Keratinocyte (primary cell): Measurements from ENCODE around the gene PPP2R5C. TPM values are rescaled to one million over a fixed set of nuclear protein-coding genes. Genes with fewer than 3 reads are reported as not detected.

Experiments used
- DNase-seq: peaks from one replicate; pipeline ENCODE4 v3.0.0-alpha.2; 2011; ENCODE audit warnings: low read depth, missing footprints, low spot score
- FAIRE-seq: peaks from 2 replicates; lab custom pipeline; 2011; peaks lifted over from hg19 to GRCh38; lab: Jason Lieb, UNC
- H2AFZ ChIP-seq: 2 replicates; pipeline ENCODE4 v1.6.0; 2012; ENCODE audit warnings: low read length, control low read depth, inconsistent platforms; ENCODE audit not compliant: control insufficient read depth
- H3K27ac ChIP-seq: 2 replicates; pipeline ENCODE4 v1.5.1; 2011; ENCODE audit warnings: low read length; ENCODE audit not compliant: control insufficient read depth, insufficient read depth
- H3K27me3 ChIP-seq: 3 replicates; pipeline ENCODE4 v1.6.0; 2011; ENCODE audit warnings: low read length; ENCODE audit not compliant: control insufficient read depth, insufficient read depth; ENCODE audit errors: extremely low read depth
- H3K36me3 ChIP-seq, 2 experiments: 2 replicates in 1 of 2; 3 replicates in 1 of 2; pipeline ENCODE4 v1.5.1; 2011; ENCODE audit warnings: low read length in 2 of 2, mild to moderate bottlenecking in 1 of 2; ENCODE audit not compliant: control insufficient read depth in 2 of 2, insufficient read depth in 2 of 2; ENCODE audit errors: extremely low read depth in 1 of 2
- H3K4me1 ChIP-seq: 3 replicates; pipeline ENCODE4 v1.5.1; 2011; ENCODE audit warnings: low read length; ENCODE audit not compliant: control insufficient read depth, insufficient read depth; ENCODE audit errors: extremely low read depth
- H3K4me2 ChIP-seq: 3 replicates; pipeline ENCODE4 v1.6.0; 2011; ENCODE audit warnings: low read depth, low read length; ENCODE audit not compliant: control insufficient read depth, insufficient read depth; ENCODE audit errors: extremely low read depth
- H3K4me3 ChIP-seq, 3 experiments: fragments of 200-600 bp in 1 of 3; sonication (generic) in 1 of 3; 2 replicates in 2 of 3; 3 replicates in 1 of 3; pipeline ENCODE4 v1.5.1; 2011 to 2016; ENCODE audit warnings: low read length in 3 of 3, mild to moderate bottlenecking in 3 of 3, control low read depth in 2 of 3, inconsistent platforms in 1 of 3, low read depth in 1 of 3, mixed read lengths in 1 of 3, mixed run types in 1 of 3, moderate library complexity in 1 of 3; ENCODE audit not compliant: control insufficient read depth in 2 of 3, insufficient read depth in 2 of 3; ENCODE audit errors: extremely low read depth in 1 of 3
- H3K79me2 ChIP-seq: 2 replicates; pipeline ENCODE4 v1.6.0; 2012; ENCODE audit warnings: low read length; ENCODE audit not compliant: control insufficient read depth, insufficient read depth
- H3K9ac ChIP-seq: 3 replicates; pipeline ENCODE4 v1.6.0; 2011; ENCODE audit warnings: low read length; ENCODE audit not compliant: control insufficient read depth, insufficient read depth; ENCODE audit errors: extremely low read depth
- H3K9me1 ChIP-seq: 3 replicates; pipeline ENCODE4 v1.6.0; 2011; ENCODE audit warnings: low read length; ENCODE audit not compliant: control insufficient read depth, insufficient read depth; ENCODE audit errors: extremely low read depth
- H3K9me3 ChIP-seq: 2 replicates; pipeline ENCODE4 v1.5.1; 2012; ENCODE audit warnings: low read depth, low read length; ENCODE audit not compliant: control insufficient read depth
- H4K20me1 ChIP-seq: 3 replicates; pipeline ENCODE4 v1.6.0; 2011; ENCODE audit warnings: low read length; ENCODE audit not compliant: control insufficient read depth, insufficient read depth; ENCODE audit errors: extremely low read depth
- CTCF ChIP-seq, 3 experiments: IDR thresholded peaks in 1 of 3; conservative IDR thresholded peaks in 1 of 3; optimal IDR thresholded peaks in 1 of 3; 2 replicates in 2 of 3; 3 replicates in 1 of 3; pipeline versions ENCODE3 to v1.5.1; 2011; ENCODE audit warnings: low read length in 3 of 3, mild to moderate bottlenecking in 3 of 3, moderate library complexity in 2 of 3, control low read depth in 1 of 3, inconsistent platforms in 1 of 3; ENCODE audit not compliant: insufficient read depth in 2 of 3; ENCODE audit errors: extremely low read depth in 1 of 3
- EZH2 ChIP-seq: IDR thresholded peaks from one replicate; pipeline ENCODE4 v1.6.1; 2012; ENCODE audit warnings: inconsistent platforms, mild to moderate bottlenecking, low read length, moderate library complexity
- dilution Hi-C: fragments of 300-500 bp; cut with MboI; formaldehyde crosslinking; loops from one replicate; pipeline ENCODE4 v1.7.0; 2020; ENCODE audit warnings: low sequenced_read_pairs; ENCODE audit not compliant: extremely low pct_ligation_motif_present
- polyA plus RNA-seq, 5 experiments: library from polyadenylated mRNA; depleted of rRNA in 3 of 5; stranded (reverse) in 3 of 5; stranded (forward) in 1 of 5; unstranded in 1 of 5; fragments of >200 nt; gene quantifications; 1 replicate in 1 of 5; 2 replicates in 3 of 5; 3 replicates in 1 of 5; pipeline versions ENCODE4 v1.2.1 to v1.2.3, GENCODE V29; 2011 to 2012; ENCODE audit warnings: missing spikeins in 2 of 5, low read depth in 1 of 5, low replicate concordance in 1 of 5

PPP2R5C gene
- polyA plus RNA-seq, 1 donor (not counting 4 experiments of a cell fraction or from before 2014, with no cell fraction given), result 105 TPM

DNA sequence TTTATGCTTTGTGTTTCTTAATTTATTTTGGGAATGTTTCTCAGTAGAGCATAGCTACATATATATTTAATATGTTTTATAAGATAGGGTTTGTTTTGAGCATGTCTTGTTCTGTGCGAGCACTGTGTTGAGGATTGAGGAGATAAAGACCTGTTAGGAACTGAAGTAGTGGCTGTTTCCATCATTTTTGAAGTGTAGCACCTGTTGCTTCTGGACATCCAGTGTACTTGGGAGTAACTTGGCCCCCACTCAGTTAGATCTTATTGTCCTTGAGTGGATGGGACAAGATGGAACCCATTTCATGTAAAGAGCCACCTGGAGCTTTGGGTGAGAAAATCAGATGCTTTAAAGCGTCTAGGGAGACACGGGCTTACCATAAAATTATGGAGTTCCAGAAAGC lies 8.7 kb downstream of the PPP2R5C start:
- FAIRE-seq, result no peak
- H3K79me2 ChIP-seq, result no peaks in the 10 kb centered on the region
- TF ChIP-seq EZH2, result no peak
- no peak for TF ChIP-seq CTCF (optimal IDR thresholded peaks at IDR 0.05 in 1 of 3, IDR thresholded peaks at IDR 0.05 in 1 of 3, conservative IDR thresholded peaks at IDR 0.05 in 1 of 3; ENCODE audit: extremely low read depth in 1 of 3, insufficient read depth in 2 of 3, low read length in 3 of 3)

GRCh38 chr14:101772770-101773169 lies 11.3 kb downstream of the PPP2R5C start:
- FAIRE-seq, result no peak

More for the DNA sequence above, 8.7 kb downstream of the PPP2R5C start:
- DNase-seq, result no peak
- dilution Hi-C loops, result no loop called here
- H4K20me1 ChIP-seq, result peaks cover 3% of the 10 kb centered on the region
- no peak overlapping the region for H3K4me3 ChIP-seq
- no peaks in the 10 kb centered on the region for H3K9me1 ChIP-seq
- H2AFZ ChIP-seq, result no peak overlapping the region
- H3K27ac ChIP-seq, result no peak overlapping the region
- H3K4me1 ChIP-seq, result peaks cover 2% of the 10 kb centered on the region
- no peaks in the 10 kb centered on the region for H3K9me3 ChIP-seq
- peaks cover 0 to 2% of the 10 kb centered on the region in 2 experiments for H3K36me3 ChIP-seq
- H3K27me3 ChIP-seq, result no peaks in the 10 kb centered on the region
- no peak overlapping the region for H3K9ac ChIP-seq
- H3K4me2 ChIP-seq, result no peak overlapping the region

More at GRCh38 chr14:101772770-101773169, 11.3 kb downstream of the PPP2R5C start:
- TF ChIP-seq CTCF (optimal IDR thresholded peaks at IDR 0.05 in 1 of 3, IDR thresholded peaks at IDR 0.05 in 1 of 3, conservative IDR thresholded peaks at IDR 0.05 in 1 of 3; ENCODE audit: extremely low read depth in 1 of 3, insufficient read depth in 2 of 3, low read length in 3 of 3) (no peak), EZH2 (no peak)
- Histone ChIP-seq H3K9me1 (no peaks in the 10 kb centered on the region), H3K36me3 (no peaks in the 10 kb centered on the region), H3K9me3 (no peaks in the 10 kb centered on the region), H3K4me2 (no peak overlapping the region), H2AFZ (no peak overlapping the region), H3K9ac (no peak overlapping the region), H4K20me1 (peaks cover 3% of the 10 kb centered on the region), H3K27me3 (no peaks in the 10 kb centered on the region), H3K4me1 (peaks cover 2% of the 10 kb centered on the region), H3K4me3 (no peak overlapping the region), H3K27ac (no peak overlapping the region), H3K79me2 (no peaks in the 10 kb centered on the region)
- dilution Hi-C loops, result no loop called here
- no peak for DNase-seq
